22Rv1 (cell line): ENCODE measurements around the gene BCL11A.

Experiments used
- H3K27ac ChIP-seq: fragments of 450-650 bp; 2 replicates; pipeline ENCODE4 v1.5.1; 2017
- ZFX ChIP-seq: fragments of 450-650 bp; IDR thresholded peaks from 2 replicates; pipeline ENCODE4 v1.6.1; 2017; ENCODE audit warnings: antibody characterized with exemption, borderline replicate concordance
- TF ChIP-seq, protein P1 (sequence below): fragments of 450-650 bp; IDR thresholded peaks from 2 replicates; pipeline ENCODE4 v1.5.1; 2017; ENCODE audit warnings: mild to moderate bottlenecking

BCL11A gene

DNA sequence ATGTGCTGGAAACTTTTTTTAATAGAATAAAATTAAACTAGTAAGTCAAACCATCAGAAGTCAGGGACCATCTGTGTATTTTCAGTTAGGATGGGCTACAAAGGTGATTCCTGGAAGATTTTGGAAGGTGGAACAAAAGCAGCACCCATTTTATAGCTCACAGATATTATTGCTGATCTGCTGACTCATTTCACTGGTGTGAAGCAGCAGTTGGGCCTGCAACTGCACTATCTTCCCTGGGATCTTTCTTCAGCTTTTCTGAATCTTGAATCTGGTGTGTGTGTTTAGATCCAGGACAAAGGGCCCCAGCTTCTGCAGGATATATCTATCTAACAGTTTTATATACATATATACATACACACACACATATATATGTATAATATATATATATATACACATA is 35.6 kb upstream of the BCL11A start:
- no peak for TF ChIP-seq ZFX
- TF ChIP-seq, protein P1, sequence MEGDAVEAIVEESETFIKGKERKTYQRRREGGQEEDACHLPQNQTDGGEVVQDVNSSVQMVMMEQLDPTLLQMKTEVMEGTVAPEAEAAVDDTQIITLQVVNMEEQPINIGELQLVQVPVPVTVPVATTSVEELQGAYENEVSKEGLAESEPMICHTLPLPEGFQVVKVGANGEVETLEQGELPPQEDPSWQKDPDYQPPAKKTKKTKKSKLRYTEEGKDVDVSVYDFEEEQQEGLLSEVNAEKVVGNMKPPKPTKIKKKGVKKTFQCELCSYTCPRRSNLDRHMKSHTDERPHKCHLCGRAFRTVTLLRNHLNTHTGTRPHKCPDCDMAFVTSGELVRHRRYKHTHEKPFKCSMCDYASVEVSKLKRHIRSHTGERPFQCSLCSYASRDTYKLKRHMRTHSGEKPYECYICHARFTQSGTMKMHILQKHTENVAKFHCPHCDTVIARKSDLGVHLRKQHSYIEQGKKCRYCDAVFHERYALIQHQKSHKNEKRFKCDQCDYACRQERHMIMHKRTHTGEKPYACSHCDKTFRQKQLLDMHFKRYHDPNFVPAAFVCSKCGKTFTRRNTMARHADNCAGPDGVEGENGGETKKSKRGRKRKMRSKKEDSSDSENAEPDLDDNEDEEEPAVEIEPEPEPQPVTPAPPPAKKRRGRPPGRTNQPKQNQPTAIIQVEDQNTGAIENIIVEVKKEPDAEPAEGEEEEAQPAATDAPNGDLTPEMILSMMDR: no peak
- no peak overlapping the region for H3K27ac ChIP-seq

DNA sequence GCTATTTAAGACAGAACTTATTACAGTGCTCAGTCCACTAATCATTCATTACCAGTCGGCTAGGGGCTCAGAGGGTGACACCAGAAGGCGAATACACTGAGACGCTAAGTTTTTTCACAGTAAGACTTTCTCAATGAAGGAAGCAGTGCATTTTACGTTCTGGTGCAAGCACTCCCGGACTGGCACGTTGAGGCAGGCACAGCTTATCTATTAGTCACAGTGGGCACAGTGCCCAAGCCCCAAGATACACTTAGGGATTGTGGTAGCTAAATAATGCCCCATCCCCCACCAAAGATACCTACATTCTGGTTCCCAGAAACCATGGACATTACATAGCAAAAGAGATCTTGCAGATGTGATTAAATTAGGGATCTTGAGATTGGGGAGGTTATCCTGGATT is 32.6 kb upstream of the BCL11A start:
- TF ChIP-seq, protein P1: no peak
- no peak for TF ChIP-seq ZFX
- H3K27ac ChIP-seq: no peak overlapping the region

DNA sequence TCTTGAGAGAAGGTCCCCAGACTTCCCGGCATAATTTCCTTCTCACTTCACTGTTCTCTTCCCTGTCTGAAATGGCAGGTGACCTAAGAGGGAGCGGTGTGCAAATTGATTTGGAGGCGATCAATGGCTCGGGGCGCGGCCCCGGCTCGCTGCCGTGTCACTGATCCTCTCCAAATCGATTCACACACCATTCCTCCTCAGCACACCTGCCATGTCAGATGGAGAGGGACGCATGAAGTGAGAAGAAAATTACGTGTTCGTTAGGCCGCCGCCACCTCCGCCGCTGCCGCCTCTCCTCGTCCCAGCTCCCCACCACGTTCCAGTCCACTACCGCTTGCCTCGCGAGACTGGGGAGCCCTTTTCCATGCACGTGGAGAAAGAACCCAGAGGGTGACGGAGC is 31.8 kb upstream of the BCL11A start:
- TF ChIP-seq, protein P1: no peak
- no peak for TF ChIP-seq ZFX
- H3K27ac ChIP-seq: no peak overlapping the region

DNA sequence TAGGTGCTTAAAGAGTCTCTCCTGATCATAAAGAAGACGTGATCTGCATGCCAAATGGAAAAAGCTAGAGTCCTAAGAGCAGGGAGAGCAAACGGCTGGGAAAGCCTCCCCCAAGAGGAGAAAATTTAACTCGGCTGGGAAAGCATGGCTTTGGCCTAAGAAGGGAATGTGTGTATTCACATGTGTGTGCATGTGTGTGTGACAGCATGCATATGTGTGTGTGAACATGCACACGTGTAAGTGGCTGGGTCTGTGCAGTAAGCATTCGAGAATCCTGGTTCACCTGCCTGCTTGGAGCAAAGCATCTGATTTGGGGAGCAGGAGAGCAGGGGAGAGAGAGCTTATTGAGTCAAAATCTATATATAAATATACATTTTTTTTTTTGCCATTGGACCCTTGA is 30.1 kb upstream of the BCL11A start:
- no peak overlapping the region for H3K27ac ChIP-seq
- no peak for TF ChIP-seq ZFX
- TF ChIP-seq, protein P1: no peak

DNA sequence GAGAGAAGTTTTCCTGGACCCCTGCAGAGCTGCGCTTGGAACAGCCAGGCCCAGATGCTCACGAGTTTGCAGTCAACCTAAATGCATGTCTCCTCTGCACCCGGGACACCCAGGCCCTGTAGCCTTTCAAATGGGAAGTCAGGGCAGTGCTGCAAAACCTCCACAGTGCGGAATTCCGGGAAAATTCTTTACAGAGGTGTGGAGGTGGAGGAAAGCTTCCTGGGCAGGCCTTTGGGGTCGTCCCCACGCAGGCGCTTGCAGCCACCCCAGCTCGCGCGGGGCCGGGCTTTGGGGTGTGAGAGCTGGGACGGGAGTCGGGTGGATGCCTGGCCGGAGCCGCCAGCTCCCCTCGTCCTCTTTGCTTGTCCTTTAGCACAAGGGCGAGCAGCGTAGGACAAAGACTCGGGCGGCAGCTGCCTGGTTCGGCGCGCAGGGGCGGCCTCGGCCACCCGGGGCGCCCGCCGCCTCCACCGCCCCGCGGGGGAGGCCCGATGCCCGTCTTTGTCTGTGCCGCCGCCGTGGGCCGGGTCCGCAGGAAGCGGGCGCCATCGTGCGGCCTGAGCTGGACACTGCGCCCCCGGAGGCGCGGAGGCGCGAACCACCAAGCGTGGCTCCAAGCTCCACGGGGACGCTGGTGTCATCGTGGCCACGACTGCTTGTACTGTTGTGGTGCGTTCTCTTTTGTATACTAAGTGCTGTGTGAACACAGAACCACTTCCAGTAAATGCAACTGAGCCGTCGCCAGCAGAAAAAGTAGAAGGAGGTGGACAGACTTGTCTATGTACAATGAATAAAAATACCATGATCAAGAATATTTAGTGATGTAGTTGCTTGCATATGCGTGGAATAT is 28.2 kb upstream of the BCL11A start:
- TF ChIP-seq ZFX: no peak
- TF ChIP-seq, protein P1: peak; percentile 98
- no peak overlapping the region for H3K27ac ChIP-seq

DNA sequence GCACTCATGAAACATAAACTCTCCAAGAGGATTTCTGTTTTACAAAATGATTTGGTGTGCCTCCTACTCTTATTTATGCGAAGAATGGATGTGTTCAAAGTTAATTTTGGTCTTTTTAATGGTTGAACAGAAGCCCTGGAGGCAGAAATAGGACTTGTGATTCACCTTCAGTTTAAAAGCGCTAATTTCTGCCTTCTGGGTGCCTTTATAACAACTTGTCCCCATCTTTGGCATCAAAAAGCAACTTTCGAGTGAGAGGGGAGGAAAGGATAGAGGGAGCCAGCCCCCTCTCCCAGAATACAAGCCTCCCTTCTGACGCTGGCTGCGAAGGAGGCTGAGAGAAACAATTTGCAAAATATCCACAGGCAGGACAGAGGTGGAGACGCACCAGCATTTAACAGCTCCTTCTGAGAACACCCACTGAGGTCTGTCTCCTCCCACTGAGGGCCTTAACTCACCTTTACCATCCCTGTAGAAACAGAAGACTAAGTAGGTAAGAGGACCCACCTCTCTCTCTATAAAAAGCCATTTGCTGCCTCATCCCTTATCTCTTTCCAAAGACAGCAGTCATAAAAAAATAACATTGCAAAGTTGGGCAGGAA is 24.3 kb upstream of the BCL11A start:
- no peak for TF ChIP-seq ZFX
- TF ChIP-seq, protein P1: no peak
- no peak overlapping the region for H3K27ac ChIP-seq

DNA sequence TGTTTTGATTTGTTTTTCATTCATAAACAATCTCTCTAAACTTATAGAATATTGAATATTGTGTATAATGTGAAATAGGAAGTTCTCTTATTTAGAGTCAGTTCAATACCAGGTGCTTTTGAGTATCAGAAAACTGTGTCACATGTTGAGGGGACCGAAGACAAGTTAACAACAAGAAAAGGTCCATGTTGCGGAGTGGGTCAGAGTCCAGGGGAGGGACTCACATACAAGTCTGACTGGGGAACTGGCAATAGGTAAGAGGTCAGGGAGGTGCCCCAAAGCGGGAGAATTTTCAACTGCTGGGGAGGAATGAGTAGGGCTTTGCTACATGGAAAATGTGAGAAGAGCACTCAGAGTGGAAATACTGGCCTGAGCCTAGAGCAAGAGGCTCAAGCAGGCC is 19.8 kb upstream of the BCL11A start:
- H3K27ac ChIP-seq: no peak overlapping the region
- TF ChIP-seq, protein P1: no peak
- TF ChIP-seq ZFX: no peak
